Vagina (tissue), 2 donors: Measurements from ENCODE around the gene RNU5B-1.

ENCODE experiments used
- CTCF ChIP-seq, 3 experiments: fragments of 450-650 bp in 2 of 3; fragments of 200-600 bp in 1 of 3; sonication (generic) in 1 of 3; IDR thresholded peaks; one replicate each; pipeline ENCODE4 v1.5.1; 2017 to 2019; ENCODE audit warnings: antibody characterized with exemption in 3 of 3, mild to moderate bottlenecking in 2 of 3, moderate library complexity in 2 of 3
- POLR2A ChIP-seq, 2 donors: fragments of 450-650 bp; IDR thresholded peaks; one replicate each; pipeline ENCODE4 v1.6.1; 2017; ENCODE audit warnings: antibody characterized with exemption in 2 of 2, mild to moderate bottlenecking in 2 of 2, moderate library complexity in 2 of 2
- POLR2AphosphoS5 ChIP-seq, 2 donors: sonication (generic); formaldehyde crosslinking; IDR thresholded peaks; one replicate each; pipeline ENCODE4 v1.9.0; 2017; ENCODE audit warnings: antibody characterized with exemption in 2 of 2, mild to moderate bottlenecking in 2 of 2, low read depth in 1 of 2; ENCODE audit not compliant: insufficient read depth in 1 of 2

- TF ChIP-seq CTCF (IDR thresholded peaks at IDR 0.05) (no peak), POLR2A (IDR thresholded peaks at IDR 0.05) (no peak), POLR2AphosphoS5 (IDR thresholded peaks at IDR 0.05; ENCODE audit: insufficient read depth in 1 of 2, low read depth in 1 of 2) (no peak)
Measured at GRCh38 chr15:65333148-65333820, 28.8 kb downstream of the RNU5B-1 start.
